ENCODE measurements around the gene PRKAG2.

Gene PRKAG2

GRCh38 chr7:151895631-151896031 lies 18.7 kb upstream of the PRKAG2 start:
- no peak for DNase-seq (ENCODE audit: extremely low read depth, insufficient read length)
- Histone ChIP-seq H3K36me3 (ENCODE audit: control insufficient read depth, insufficient read depth, low read length) (no peaks in the 10 kb centered on the region), H3K27me3 (replicated peaks; ENCODE audit: control insufficient read depth, insufficient read depth, low read length) (no peaks in the 10 kb centered on the region), H3K4me3 (replicated peaks; ENCODE audit: low read depth, low read length) (no peak overlapping the region)
- TF ChIP-seq CTCF (IDR thresholded peaks at IDR 0.05; ENCODE audit: insufficient read depth, low read length, poor library complexity, severe bottlenecking) = no peak

- Histone ChIP-seq H3K36me3 (ENCODE audit: control insufficient read depth, insufficient read depth, low read length) (no peaks in the 10 kb centered on the region), H3K4me3 (replicated peaks; ENCODE audit: low read depth, low read length) (no peak overlapping the region), H3K27me3 (replicated peaks; ENCODE audit: control insufficient read depth, insufficient read depth, low read length) (no peaks in the 10 kb centered on the region)
- TF ChIP-seq CTCF (IDR thresholded peaks at IDR 0.05; ENCODE audit: insufficient read depth, low read length, poor library complexity, severe bottlenecking) = no peak
- no peak for DNase-seq (ENCODE audit: extremely low read depth, insufficient read length)
Measured at GRCh38 chr7:151895008-151895630, 18.2 kb upstream of the PRKAG2 start.

GRCh38 chr7:151894111-151895007 lies 17.4 kb upstream of the PRKAG2 start:
- DNase-seq (ENCODE audit: extremely low read depth, insufficient read length) = no peak
- Histone ChIP-seq H3K27me3 (replicated peaks; ENCODE audit: control insufficient read depth, insufficient read depth, low read length) (no peaks in the 10 kb centered on the region), H3K4me3 (replicated peaks; ENCODE audit: low read depth, low read length) (no peak overlapping the region), H3K36me3 (ENCODE audit: control insufficient read depth, insufficient read depth, low read length) (no peaks in the 10 kb centered on the region)
- no peak for TF ChIP-seq CTCF (IDR thresholded peaks at IDR 0.05; ENCODE audit: insufficient read depth, low read length, poor library complexity, severe bottlenecking)

- H3K36me3 ChIP-seq (ENCODE audit: control insufficient read depth, insufficient read depth, low read length) = no peaks in the 10 kb centered on the region
- TF ChIP-seq CTCF (IDR thresholded peaks at IDR 0.05; ENCODE audit: insufficient read depth, low read length, poor library complexity, severe bottlenecking) = no peak
- no peak overlapping the region for H3K4me3 ChIP-seq (replicated peaks; ENCODE audit: low read depth, low read length)
- H3K27me3 ChIP-seq (replicated peaks; ENCODE audit: control insufficient read depth, insufficient read depth, low read length) = no peaks in the 10 kb centered on the region
- DNase-seq (ENCODE audit: extremely low read depth, insufficient read length) = no peak
Measured at GRCh38 chr7:151893405-151893923, 16.5 kb upstream of the PRKAG2 start.

- no peaks in the 10 kb centered on the region for H3K27me3 ChIP-seq (replicated peaks; ENCODE audit: control insufficient read depth, insufficient read depth, low read length)
- no peak for DNase-seq (ENCODE audit: extremely low read depth, insufficient read length)
- TF ChIP-seq CTCF (IDR thresholded peaks at IDR 0.05; ENCODE audit: insufficient read depth, low read length, poor library complexity, severe bottlenecking) = no peak
- no peaks in the 10 kb centered on the region for H3K36me3 ChIP-seq (ENCODE audit: control insufficient read depth, insufficient read depth, low read length)
- no peak overlapping the region for H3K4me3 ChIP-seq (replicated peaks; ENCODE audit: low read depth, low read length)
Measured at GRCh38 chr7:151891753-151892152, 14.8 kb upstream of the PRKAG2 start.
